ENCODE results near the gene TMEM74B.

Gene TMEM74B

DNA sequence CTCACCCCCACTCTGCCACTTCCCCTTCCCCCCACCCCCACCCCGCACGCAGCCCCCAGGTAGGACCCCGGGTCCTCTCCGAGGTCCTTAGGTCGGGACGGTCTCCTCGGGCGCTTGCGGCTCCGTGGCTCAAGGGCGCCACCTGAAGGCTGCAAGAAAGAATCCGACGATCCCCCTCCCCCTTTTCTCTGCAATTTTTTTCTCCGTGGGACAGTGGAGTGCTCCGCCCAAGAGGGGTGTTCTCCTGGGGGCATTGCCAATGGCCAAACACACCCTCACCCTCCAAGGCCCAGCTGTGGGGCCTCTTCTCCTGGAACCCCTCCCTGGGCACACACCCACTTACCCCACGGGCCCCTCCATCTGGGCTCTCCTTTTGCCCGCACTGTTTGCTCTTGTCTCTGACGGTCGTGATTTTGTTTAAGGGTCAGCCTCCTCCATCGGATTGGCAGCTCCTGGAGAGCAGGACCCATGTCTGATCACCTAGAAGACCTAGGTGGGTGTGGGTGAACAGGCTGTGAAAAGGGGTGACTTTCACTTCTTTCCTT lies 1.1 kb upstream of the TMEM74B start:
- H3K27ac ChIP-seq = no peak overlapping the region
- H3K9ac ChIP-seq = no peak overlapping the region
- H4K20me1 ChIP-seq (ENCODE audit: insufficient read depth) = no peaks in the 10 kb centered on the region
- H3K4me3 ChIP-seq (IDR thresholded peaks at IDR 0.05; ENCODE audit: insufficient read depth, low read depth, low read length) = no peak overlapping the region
- 0 out of 2 replicates have a peak, but pooled peaks cover 2% of the 10 kb centered on the region for H3K27me3 ChIP-seq (ENCODE audit: insufficient read depth, low read depth)
- peak; percentile 71 for TF ChIP-seq CTCF (conservative IDR thresholded peaks at IDR 0.05; ENCODE audit: low read depth, low read length)
- peak overlapping the region; percentile 19; the same call in 1 of the 2 replicates for H2AFZ ChIP-seq (ENCODE audit: low read depth)
- peak overlapping the region; percentile 18; the same call in 1 of the 2 replicates for H3K4me2 ChIP-seq
- H3K79me2 ChIP-seq (ENCODE audit: insufficient read depth, low read depth) = no peaks in the 10 kb centered on the region
- no peaks in the 10 kb centered on the region for H3K36me3 ChIP-seq (ENCODE audit: insufficient read depth)
- H3K4me1 ChIP-seq (ENCODE audit: low read depth, poor library complexity, severe bottlenecking) = peaks cover 4% of the 10 kb centered on the region

- H3K27ac ChIP-seq = no peak overlapping the region
- TF ChIP-seq CTCF (conservative IDR thresholded peaks at IDR 0.05; ENCODE audit: low read depth, low read length) = no peak
- H3K36me3 ChIP-seq (ENCODE audit: insufficient read depth) = no peaks in the 10 kb centered on the region
- no peaks in the 10 kb centered on the region for H4K20me1 ChIP-seq (ENCODE audit: insufficient read depth)
- peaks cover 4% of the 10 kb centered on the region for H3K4me1 ChIP-seq (ENCODE audit: low read depth, poor library complexity, severe bottlenecking)
- H3K4me3 ChIP-seq (IDR thresholded peaks at IDR 0.05; ENCODE audit: insufficient read depth, low read depth, low read length) = no peak overlapping the region
- no peaks in the 10 kb centered on the region for H3K79me2 ChIP-seq (ENCODE audit: insufficient read depth, low read depth)
- no peak overlapping the region for H3K9ac ChIP-seq
- H3K4me2 ChIP-seq = peak overlapping the region; percentile 33; the same call in 1 of the 2 replicates
- no peak overlapping the region; the same call in 1 of the 2 replicates for H2AFZ ChIP-seq (ENCODE audit: low read depth)
- H3K27me3 ChIP-seq (ENCODE audit: insufficient read depth, low read depth) = 0 out of 2 replicates have a peak, but pooled peaks cover 2% of the 10 kb centered on the region
Measured at GRCh38 chr20:1185316-1185741, 548 bp upstream of the TMEM74B start.

- Histone ChIP-seq H3K79me2 (ENCODE audit: insufficient read depth, low read depth) (no peaks in the 10 kb centered on the region), H4K20me1 (ENCODE audit: insufficient read depth) (no peaks in the 10 kb centered on the region), H3K4me3 (IDR thresholded peaks at IDR 0.05; ENCODE audit: insufficient read depth, low read depth, low read length) (no peak overlapping the region), H3K27ac (no peak overlapping the region), H3K27me3 (ENCODE audit: insufficient read depth, low read depth) (no peaks in the 10 kb centered on the region), H3K9ac (no peak overlapping the region), H3K36me3 (ENCODE audit: insufficient read depth) (no peaks in the 10 kb centered on the region), H3K4me2 (no peak overlapping the region), H2AFZ (ENCODE audit: low read depth) (no peak overlapping the region), H3K4me1 (ENCODE audit: low read depth, poor library complexity, severe bottlenecking) (peaks cover 4% of the 10 kb centered on the region)
- no peak for TF ChIP-seq CTCF (conservative IDR thresholded peaks at IDR 0.05; ENCODE audit: low read depth, low read length)
Measured at GRCh38 chr20:1184260-1184637, 532 bp downstream of the TMEM74B start.

DNA sequence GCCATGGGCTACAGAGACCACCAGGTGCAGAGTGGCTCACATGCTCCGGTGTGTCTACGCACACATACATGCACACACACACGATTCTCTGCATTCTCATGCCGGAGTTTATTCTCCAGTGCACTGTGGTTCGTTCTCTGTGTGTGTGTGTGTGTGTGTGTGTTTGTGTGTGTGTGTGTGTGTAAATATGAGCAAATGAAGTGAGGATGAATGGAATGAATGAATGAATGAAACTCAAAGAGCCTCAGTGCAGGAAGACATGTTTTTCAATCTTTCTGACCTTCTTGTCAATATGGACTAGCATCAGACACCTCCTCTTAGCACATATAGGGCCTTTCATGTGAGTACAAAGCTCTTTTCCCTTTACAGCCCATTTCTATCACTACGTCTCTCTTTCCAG lies 1.6 kb downstream of the TMEM74B start:
- peaks cover 4% of the 10 kb centered on the region for H3K4me1 ChIP-seq (ENCODE audit: low read depth, poor library complexity, severe bottlenecking)

More for the DNA sequence above, 1.6 kb downstream of the TMEM74B start:
- Histone ChIP-seq H3K4me3 (IDR thresholded peaks at IDR 0.05; ENCODE audit: insufficient read depth, low read depth, low read length) (no peak overlapping the region), H3K36me3 (ENCODE audit: insufficient read depth) (no peaks in the 10 kb centered on the region), H3K4me2 (no peak overlapping the region), H4K20me1 (ENCODE audit: insufficient read depth) (no peaks in the 10 kb centered on the region), H3K9ac (no peak overlapping the region), H2AFZ (ENCODE audit: low read depth) (no peak overlapping the region), H3K27ac (no peak overlapping the region), H3K79me2 (ENCODE audit: insufficient read depth, low read depth) (no peaks in the 10 kb centered on the region), H3K27me3 (ENCODE audit: insufficient read depth, low read depth) (no peaks in the 10 kb centered on the region)
- TF ChIP-seq CTCF (conservative IDR thresholded peaks at IDR 0.05; ENCODE audit: low read depth, low read length) = no peak

Measured in KMS-11 (cell line).